PC-9 (cell line): ENCODE results near the gene OR3A2.

Source experiments
- CTCF ChIP-seq: fragments of 200-600 bp; sonication (generic); conservative IDR thresholded peaks from 2 replicates; pipeline ENCODE4 v1.6.1; 2017; ENCODE audit warnings: mixed run types, antibody characterized with exemption, mild to moderate bottlenecking, moderate library complexity
- EZH2 ChIP-seq: fragments of 200-600 bp; sonication (generic); IDR thresholded peaks from 2 replicates; pipeline ENCODE4 v1.8.0; 2017; ENCODE audit warnings: antibody characterized with exemption, low read depth

- TF ChIP-seq CTCF, result no peak
- no peak for TF ChIP-seq EZH2
Measured at GRCh38 chr17:3260163-3260562, 125.9 kb downstream of the OR3A2 start.
